D721Med (cell line): Measurements from ENCODE around the gene MEF2C.

Experiments
- DNase-seq: peaks from one replicate; pipeline ENCODE4 v3.0.0; 2011; ENCODE audit warnings: low spot score; ENCODE audit not compliant: insufficient read length
- FAIRE-seq: peaks from 2 replicates; lab custom pipeline; 2011; peaks lifted over from hg19 to GRCh38; lab: Jason Lieb, UNC
- CTCF ChIP-seq: IDR thresholded peaks from 2 replicates; pipeline ENCODE4 v1.5.1; 2012; ENCODE audit warnings: mild to moderate bottlenecking, control low read depth; ENCODE audit not compliant: insufficient read depth; ENCODE audit errors: missing control alignments

The MEF2C gene

GRCh38 chr5:88672644-88673252 is 210.2 kb downstream of the MEF2C start:
- no peak for TF ChIP-seq CTCF
- FAIRE-seq (no peak), DNase-seq (no peak)

DNA sequence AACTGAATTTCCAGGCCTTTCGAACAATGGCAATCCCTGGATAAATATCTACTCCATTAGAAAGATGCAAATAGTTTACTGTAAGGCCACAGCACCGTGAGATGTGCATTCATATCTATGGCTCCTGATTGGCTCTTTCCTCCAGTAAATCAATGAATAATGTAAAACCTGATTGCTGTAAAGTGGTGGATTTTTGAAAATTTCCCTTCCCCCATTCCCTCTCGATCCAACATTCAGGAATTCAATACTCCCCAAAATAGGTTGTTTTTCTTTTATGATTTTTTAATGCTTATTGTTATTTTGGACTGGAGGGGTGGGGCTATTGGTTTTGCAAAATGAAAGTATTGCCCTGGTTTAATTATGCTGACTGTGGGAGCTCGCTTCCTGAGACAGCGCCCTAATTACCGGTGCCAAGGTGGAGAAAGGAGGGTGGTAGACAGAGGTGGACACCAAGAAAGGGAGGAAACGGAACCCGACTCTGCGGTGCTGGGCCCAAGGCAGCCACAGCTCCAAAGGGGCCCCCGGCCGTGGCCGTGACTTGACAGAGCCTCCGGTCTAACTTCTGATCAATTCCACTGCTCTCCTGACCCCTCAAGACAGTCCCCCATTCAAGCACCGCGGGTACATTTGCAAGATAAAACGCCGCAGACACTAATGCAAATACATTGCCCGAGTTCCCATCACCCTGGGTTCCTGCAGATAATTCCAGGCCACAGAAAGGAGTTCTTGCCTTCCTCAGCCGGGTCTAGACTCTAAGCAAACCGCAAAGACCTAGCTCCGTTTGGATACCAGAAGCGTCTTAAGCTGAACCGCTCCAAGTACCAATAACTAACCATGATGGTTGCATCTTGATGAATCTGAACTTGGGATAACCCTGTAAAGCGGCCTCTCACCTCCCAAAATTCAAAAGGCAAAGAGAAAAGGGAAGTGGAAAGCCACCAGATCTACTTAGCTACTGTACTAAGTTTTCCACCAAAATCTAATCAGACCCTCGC is 211.2 kb downstream of the MEF2C start:
- no peak for DNase-seq
- no peak for TF ChIP-seq CTCF
- FAIRE-seq: no peak

DNA sequence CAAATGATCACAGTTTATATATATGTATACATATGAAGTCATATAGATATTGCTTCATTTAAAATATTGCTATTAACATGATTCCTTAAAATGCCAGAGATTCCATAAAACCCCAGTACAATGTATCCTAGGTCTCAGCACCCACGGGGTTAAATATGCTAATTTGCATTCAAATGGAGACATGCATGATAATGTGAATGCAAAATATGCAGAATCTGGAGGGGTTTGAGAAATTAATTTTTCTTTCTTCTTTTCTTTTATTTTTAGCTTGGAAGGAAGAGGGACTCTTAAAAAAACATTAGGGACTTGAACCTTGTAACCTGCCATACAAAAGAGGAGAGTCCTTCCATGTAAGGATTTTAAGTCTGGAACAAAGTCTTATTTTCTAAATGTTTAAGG is 211.9 kb downstream of the MEF2C start:
- DNase-seq (no peak), FAIRE-seq (no peak)
- no peak for TF ChIP-seq CTCF

GRCh38 chr5:88670461-88670860 is 212.5 kb downstream of the MEF2C start:
- FAIRE-seq (peak; percentile 16), DNase-seq (no peak)
- TF ChIP-seq CTCF: no peak

- TF ChIP-seq CTCF: no peak
- FAIRE-seq (no peak), DNase-seq (no peak)
These were observed 213.5 kb downstream of the MEF2C start for GRCh38 chr5:88669371-88670050.

DNA sequence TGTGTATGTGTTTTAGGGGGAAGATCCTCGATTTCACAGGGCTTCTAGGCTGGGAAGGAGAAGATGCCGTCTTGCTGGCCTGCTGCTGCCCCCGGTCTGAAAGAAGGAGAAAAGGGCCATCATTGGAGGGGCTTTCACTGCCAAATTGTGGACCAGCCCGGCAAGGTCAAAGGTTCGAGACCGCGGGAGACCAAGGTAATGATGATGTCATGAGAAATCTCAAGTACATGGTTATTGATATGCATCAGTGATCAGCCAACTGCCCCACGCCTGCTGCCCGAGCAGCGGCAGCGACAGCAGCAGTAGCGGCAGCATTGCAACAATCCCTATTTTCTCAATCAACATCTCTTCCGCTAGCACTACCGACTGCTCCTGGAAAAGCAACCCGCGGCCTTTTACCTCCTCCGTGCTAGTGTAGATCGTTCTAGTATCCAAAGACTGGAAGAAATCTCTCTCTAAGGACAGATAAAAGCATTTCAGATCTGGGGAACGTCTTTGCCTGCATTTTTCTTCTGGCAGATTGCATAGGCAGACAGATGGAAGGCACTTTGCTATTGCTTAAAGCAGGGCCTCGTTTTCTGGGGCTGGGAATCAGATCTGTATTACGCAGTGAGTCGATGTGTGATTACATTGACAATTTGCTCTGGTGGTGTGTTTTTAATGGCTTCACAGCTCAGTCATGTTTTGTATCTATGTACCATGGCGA is 215.3 kb downstream of the MEF2C start:
- no peak for DNase-seq
- TF ChIP-seq CTCF: no peak
- FAIRE-seq: no peak
